NB4 (cell line): ENCODE measurements around the gene SOX8.

Experiments
- CTCF ChIP-seq: IDR thresholded peaks from one replicate; pipeline ENCODE4 v1.5.1; 2012; ENCODE audit warnings: low read depth, low read length
- TF ChIP-seq, protein P1 (sequence below): IDR thresholded peaks from 2 replicates; pipeline ENCODE4 v1.6.1; 2011; ENCODE audit warnings: low read depth, low read length

GRCh38 chr16:963913-964312 lies 17.7 kb upstream of the SOX8 start:
- no peak for TF ChIP-seq CTCF
- TF ChIP-seq, protein P1, sequence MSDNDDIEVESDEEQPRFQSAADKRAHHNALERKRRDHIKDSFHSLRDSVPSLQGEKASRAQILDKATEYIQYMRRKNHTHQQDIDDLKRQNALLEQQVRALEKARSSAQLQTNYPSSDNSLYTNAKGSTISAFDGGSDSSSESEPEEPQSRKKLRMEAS = no peak
